Measurements from ENCODE around the gene ABCE1.

- TF ChIP-seq CTCF (IDR thresholded peaks at IDR 0.05) (no peak), POLR2A (IDR thresholded peaks at IDR 0.05) (no peak)
Measured at GRCh38 chr4:145056325-145057130, 41.6 kb upstream of the ABCE1 start.

Measured in heart left ventricle (tissue), 13 donors.